ENCODE results near the gene BATF3. TPM values are rescaled to one million over a fixed set of nuclear protein-coding genes. Genes with fewer than 3 reads are reported as not detected.
"Not testable (repeated sequence)": the region's sequence is repeated elsewhere in the genome, so short reads cannot be mapped to it uniquely, and the experiment has no call there.

The BATF3 gene
- total RNA-seq, 1 donor from 2014 or later, result 7.9 TPM

- intact Hi-C loops (cut with DNase I), result loop anchor here (5.0 kb wide), 1 partner anchor 1752 kb away; no protein-coding TSS in a partner anchor
- H3K36me3 ChIP-seq, result no peaks in the 10 kb centered on the region
These were observed 54.6 kb downstream of the BATF3 start for GRCh38 chr1:212644866-212645545.

GRCh38 chr1:212643877-212644276 lies 55.8 kb downstream of the BATF3 start:
- no peak for TF ChIP-seq CTCF (IDR thresholded peaks at IDR 0.05)
- no peak for TF ChIP-seq POLR2AphosphoS5 (IDR thresholded peaks at IDR 0.05; ENCODE audit: insufficient read depth in 1 of 2, low read depth in 1 of 2)
- no peak for TF ChIP-seq POLR2A (IDR thresholded peaks at IDR 0.05)
- Histone ChIP-seq H3K4me3 (no peak overlapping the region), H3K4me1 (no peaks in the 10 kb centered on the region), H3K27ac (no peak overlapping the region), H3K36me3 (no peaks in the 10 kb centered on the region), H3K27me3 (no peaks in the 10 kb centered on the region), H3K9me3 (no peaks in the 10 kb centered on the region)
- intact Hi-C loops (cut with DNase I), result loop anchor here (5.0 kb wide), 1 partner anchor 1753 kb away; no protein-coding TSS in a partner anchor
- DNase-seq (ENCODE audit: extremely low spot score in 2 of 2), result no peak

More at GRCh38 chr1:212644866-212645545, 54.6 kb downstream of the BATF3 start:
- no peaks in the 10 kb centered on the region for H3K9me3 ChIP-seq
- H3K4me1 ChIP-seq, result no peaks in the 10 kb centered on the region
- TF ChIP-seq CTCF (IDR thresholded peaks at IDR 0.05), result no peak
- no peak for TF ChIP-seq POLR2A (IDR thresholded peaks at IDR 0.05)
- TF ChIP-seq POLR2AphosphoS5 (IDR thresholded peaks at IDR 0.05; ENCODE audit: insufficient read depth in 1 of 2, low read depth in 1 of 2), result no peak
- no peak overlapping the region for H3K4me3 ChIP-seq
- DNase-seq (ENCODE audit: extremely low spot score in 2 of 2), result no peak
- no peaks in the 10 kb centered on the region for H3K27me3 ChIP-seq
- no peak overlapping the region for H3K27ac ChIP-seq

- DNase-seq (ENCODE audit: extremely low spot score in 2 of 2), result no peak
- no peaks in the 10 kb centered on the region for H3K27me3 ChIP-seq
- TF ChIP-seq POLR2A (IDR thresholded peaks at IDR 0.05) (no peak), POLR2AphosphoS5 (IDR thresholded peaks at IDR 0.05; ENCODE audit: insufficient read depth in 1 of 2, low read depth in 1 of 2) (no peak), CTCF (IDR thresholded peaks at IDR 0.05) (no peak)
These were observed 57.7 kb downstream of the BATF3 start for GRCh38 chr1:212641956-212642355.

GRCh38 chr1:212640223-212640878 lies 59.3 kb downstream of the BATF3 start:
- H3K27me3 ChIP-seq, result no peaks in the 10 kb centered on the region
- no peak overlapping the region for H3K27ac ChIP-seq
- TF ChIP-seq POLR2A (IDR thresholded peaks at IDR 0.05) (no peak), CTCF (IDR thresholded peaks at IDR 0.05) (no peak), POLR2AphosphoS5 (IDR thresholded peaks at IDR 0.05; ENCODE audit: insufficient read depth in 1 of 2, low read depth in 1 of 2) (no peak)
- H3K36me3 ChIP-seq, result no peaks in the 10 kb centered on the region
- intact Hi-C loops (cut with DNase I), result loop anchor here (5.0 kb wide), 1 partner anchor 1757 kb away; no protein-coding TSS in a partner anchor
- no peak overlapping the region for H3K4me3 ChIP-seq
- no peaks in the 10 kb centered on the region for H3K9me3 ChIP-seq
- DNase-seq (ENCODE audit: extremely low spot score in 2 of 2), result no peak
- H3K4me1 ChIP-seq, result peaks cover 20% of the 10 kb centered on the region

More at GRCh38 chr1:212641956-212642355, 57.7 kb downstream of the BATF3 start:
- no peaks in the 10 kb centered on the region for H3K36me3 ChIP-seq
- peaks cover 5% of the 10 kb centered on the region for H3K4me1 ChIP-seq
- H3K4me3 ChIP-seq, result no peak overlapping the region
- no peaks in the 10 kb centered on the region for H3K9me3 ChIP-seq
- intact Hi-C loops (cut with DNase I), result loop anchor here (5.0 kb wide), 1 partner anchor 1755 kb away; no protein-coding TSS in a partner anchor
- no peak overlapping the region for H3K27ac ChIP-seq

GRCh38 chr1:212639524-212639923 lies 60.1 kb downstream of the BATF3 start:
- H3K9me3 ChIP-seq; H3K36me3 ChIP-seq; H3K4me3 ChIP-seq; intact Hi-C loops (cut with DNase I); H3K27me3 ChIP-seq; H3K27ac ChIP-seq; DNase-seq (ENCODE audit: extremely low spot score in 2 of 2): not testable (repeated sequence)
- H3K4me1 ChIP-seq, result peaks cover 23% of the 10 kb centered on the region

All from vagina (tissue), 2 donors.